ENCODE results near the gene NMT2.

GRCh38 chr10:15208221-15208620 is 39.7 kb upstream of the NMT2 start:
- TF ChIP-seq CTCF (conservative IDR thresholded peaks at IDR 0.05 in 1 of 2, IDR thresholded peaks at IDR 0.05 in 1 of 2; ENCODE audit: extremely low read depth in 1 of 2, insufficient read depth in 1 of 2, low read depth in 1 of 2, low read length in 2 of 2), result no peak
- no peak for TF ChIP-seq EZH2 (IDR thresholded peaks at IDR 0.05; ENCODE audit: borderline replicate concordance, low read length)
